Colonic mucosa (tissue), 4 donors: Measurements from ENCODE around the gene MTFMT. TPM values are rescaled to one million over a fixed set of nuclear protein-coding genes. Genes with fewer than 3 reads are reported as not detected.
"Not testable (repeated sequence)": the region's sequence is repeated elsewhere in the genome, so short reads cannot be mapped to it uniquely, and the experiment has no call there.

Source experiments
- DNase-seq: peaks from one replicate; pipeline ENCODE4 v3.0.0-alpha.2; 2020
- H3K27ac ChIP-seq: fragments of 200-600 bp; one replicate; pipeline ENCODE4 v1.8.0; 2021
- H3K27me3 ChIP-seq: fragments of 200-600 bp; one replicate; pipeline ENCODE4 v1.8.0; 2021
- H3K36me3 ChIP-seq: fragments of 200-600 bp; one replicate; pipeline ENCODE4 v1.8.0; 2021
- H3K4me1 ChIP-seq: fragments of 200-600 bp; one replicate; pipeline ENCODE4 v1.8.0; 2021; ENCODE audit warnings: mild to moderate bottlenecking
- H3K4me3 ChIP-seq: fragments of 200-600 bp; one replicate; pipeline ENCODE4 v1.8.0; 2021
- H3K9ac ChIP-seq, 2 donors: one replicate each; pipeline ENCODE4 v1.7.0; 2013; ENCODE audit warnings: control low read depth in 2 of 2, low read depth in 2 of 2, low read length in 2 of 2
- H3K9me3 ChIP-seq: fragments of 200-600 bp; one replicate; pipeline ENCODE4 v1.8.0; 2021
- CTCF ChIP-seq: fragments of 200-600 bp; IDR thresholded peaks from one replicate; pipeline ENCODE4 v1.8.0; 2022; ENCODE audit warnings: antibody characterized with exemption, mild to moderate bottlenecking
- intact Hi-C: fragments of 100-400 bp; cut with DNase I; formaldehyde crosslinking; loops from one replicate; pipeline ENCODE4 v1.14.1; 2022
- total RNA-seq, 2 donors: library from RNA; stranded (reverse); fragmentation: NEBNext Ultra II Directional in 1 of 2; extraction: Animal tissue kit (Norgen Biotek cat#: 25700) in 1 of 2; gene quantifications; one replicate each; pipeline ENCODE4 v1.2.1, GENCODE V29; 2021
- donor health status: healthy.
- donor health status: DM: no; HTN: no; CAD: no.
- donor health status: DM: no; HTN: no; CAD: no.

Gene MTFMT
- total RNA-seq, 2 donors from 2014 or later = 22.1 to 25.9 TPM

GRCh38 chr15:65048241-65048640, 18.8 kb upstream of the MTFMT start:
- TF ChIP-seq CTCF = no peak
- no peak overlapping the region for H3K9ac ChIP-seq
- H3K36me3 ChIP-seq = no peaks in the 10 kb centered on the region
- no peak overlapping the region for H3K4me3 ChIP-seq
- no peaks in the 10 kb centered on the region for H3K9me3 ChIP-seq
- DNase-seq = no peak
- peaks cover 14% of the 10 kb centered on the region for H3K4me1 ChIP-seq
- H3K27ac ChIP-seq = no peak overlapping the region
- no peaks in the 10 kb centered on the region for H3K27me3 ChIP-seq
- intact Hi-C loops = no loop called here

DNA sequence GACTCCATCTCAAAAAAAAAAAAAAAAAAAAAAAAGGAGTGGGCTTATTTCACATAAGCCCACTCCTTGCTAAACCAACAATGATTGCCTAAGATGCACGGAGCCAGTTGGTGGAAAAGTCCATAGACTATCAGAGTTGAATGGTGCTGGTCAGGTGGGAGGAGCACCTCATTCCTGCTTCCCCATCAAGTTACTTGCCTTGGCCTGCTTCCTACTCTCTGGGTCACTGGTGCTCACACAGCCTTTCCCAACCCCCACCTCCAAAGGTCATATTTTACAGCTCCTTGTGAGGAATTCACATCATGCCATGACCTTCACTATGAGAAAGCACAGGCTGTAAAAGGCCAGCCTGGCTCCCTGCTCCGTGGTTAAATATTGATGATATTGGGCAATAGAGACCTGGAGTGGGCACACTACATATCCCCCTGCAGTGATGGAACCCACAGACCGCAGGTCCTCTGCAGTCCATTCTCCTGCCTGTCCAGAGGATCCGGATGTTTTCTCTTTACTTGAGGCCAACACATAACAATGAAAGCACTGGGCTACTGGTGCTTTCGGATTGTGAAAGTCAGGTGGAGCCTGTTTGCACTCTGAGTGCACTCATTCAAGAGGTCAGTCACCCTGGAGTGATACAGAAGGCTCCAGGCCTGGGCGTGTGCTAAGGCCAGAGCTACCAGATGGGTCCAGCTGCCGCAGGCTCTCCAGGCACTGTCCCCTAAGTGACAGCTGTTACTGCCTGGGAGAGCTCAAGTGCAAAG, 15.5 kb upstream of the MTFMT start, which contains the start of gene SLC51B:
SLC51B (plus strand) TSS at position 664 of the 758 bp plus-strand sequence. CDS start 4,618 bp downstream, outside the sequence.
- DNase-seq = peak; percentile 91
- peak within 1 kb of the TSS; percentile 8 for H3K4me3 ChIP-seq
- peak within 1 kb of the TSS; percentile 19 to 60 for H3K9ac ChIP-seq
- no peaks in the 10 kb centered on the region for H3K27me3 ChIP-seq
- intact Hi-C loops = no loop called here
- no peaks in the 10 kb centered on the region for H3K36me3 ChIP-seq
- no peaks in the 10 kb centered on the region for H3K9me3 ChIP-seq
- peaks cover 14% of the 10 kb centered on the region for H3K4me1 ChIP-seq
- no peak for TF ChIP-seq CTCF
- peak within 1 kb of the TSS; percentile 89 for H3K27ac ChIP-seq

DNA sequence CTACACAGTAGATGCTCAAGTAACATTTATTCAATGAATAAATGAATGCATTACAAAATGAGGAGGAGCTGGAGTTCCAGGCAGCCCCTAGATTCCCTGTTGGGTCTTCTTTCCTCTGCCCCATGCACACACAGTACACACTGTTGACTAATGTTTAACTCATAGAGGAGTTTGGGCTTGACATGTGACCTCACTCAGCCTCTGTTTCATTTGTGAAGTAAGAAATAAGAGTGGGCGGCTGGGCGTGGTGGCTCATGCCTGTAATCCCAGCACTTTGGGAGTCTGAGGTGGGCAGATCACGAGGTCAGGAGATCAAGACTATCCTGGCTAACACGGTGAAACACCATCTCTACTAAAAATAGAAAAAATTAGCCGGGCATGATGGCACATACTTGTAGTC, 14.8 kb upstream of the MTFMT start:
- intact Hi-C loops, H3K36me3 ChIP-seq, H3K4me1 ChIP-seq, H3K9me3 ChIP-seq, H3K27me3 ChIP-seq, H3K4me3 ChIP-seq: not testable (repeated sequence)
- Histone ChIP-seq H3K27ac (peak overlapping the region; percentile 89), H3K9ac (peak overlapping the region in 1 of 2 donors; percentile 43)
- DNase-seq = peak; percentile 82

DNA sequence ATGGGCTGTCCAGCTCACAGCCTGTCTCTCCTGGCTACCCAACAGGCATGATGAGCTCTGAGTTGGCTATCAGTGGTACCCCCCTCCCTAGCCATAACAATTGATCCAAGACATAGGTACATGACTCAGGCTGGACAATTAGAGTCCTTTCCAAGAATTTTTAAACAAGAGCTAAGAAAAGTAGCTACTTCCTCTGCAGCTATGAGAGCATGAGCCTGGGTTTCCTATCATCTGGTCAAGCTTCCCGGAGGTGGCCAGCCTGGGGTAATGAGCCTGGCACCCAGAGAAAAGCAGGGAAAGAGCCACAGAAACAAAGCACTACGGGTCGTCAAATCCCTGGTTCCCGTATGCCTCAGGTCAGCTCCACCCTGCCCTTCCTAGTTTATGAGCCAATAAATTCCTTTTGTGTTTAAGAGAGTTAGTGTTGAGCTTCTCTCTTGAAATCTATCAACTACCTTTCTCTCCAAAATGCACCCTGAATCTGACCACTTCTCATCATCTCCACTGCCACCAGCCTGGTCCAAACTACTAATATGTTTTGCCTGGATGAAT, 13.4 kb upstream of the MTFMT start:
- peak; percentile 70 for DNase-seq
- H3K27me3 ChIP-seq = no peaks in the 10 kb centered on the region
- H3K4me1 ChIP-seq = peaks cover 6% of the 10 kb centered on the region
- no peaks in the 10 kb centered on the region for H3K9me3 ChIP-seq
- no peaks in the 10 kb centered on the region for H3K36me3 ChIP-seq
- H3K4me3 ChIP-seq = no peak overlapping the region
- peak overlapping the region in 1 of 2 donors; percentile 70 for H3K9ac ChIP-seq
- no peak for TF ChIP-seq CTCF
- intact Hi-C loops = no loop called here
- peak overlapping the region; percentile 89 for H3K27ac ChIP-seq

DNA sequence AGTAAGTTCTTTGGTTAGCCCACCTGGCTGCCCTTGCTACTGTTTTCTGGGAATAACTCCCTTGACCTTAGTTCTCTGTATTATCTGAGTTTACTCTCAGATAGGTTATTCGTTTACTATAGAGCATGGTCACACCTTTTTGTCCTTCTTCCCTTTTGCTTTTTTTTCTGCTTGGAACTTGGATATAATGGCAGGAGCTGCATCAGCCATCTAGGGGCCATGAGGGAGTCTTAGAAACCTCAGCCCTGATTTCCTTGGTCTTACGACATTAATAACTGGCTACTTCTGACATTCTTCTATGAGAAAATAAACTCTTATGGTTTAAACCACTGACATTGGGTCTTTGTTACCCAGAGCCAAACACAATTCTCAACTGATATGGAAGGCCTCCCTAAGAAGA, 12.3 kb upstream of the MTFMT start:
- Histone ChIP-seq H3K27me3 (no peaks in the 10 kb centered on the region), H3K4me3 (no peak overlapping the region), H3K27ac (peak overlapping the region; percentile 89), H3K9ac (no peak overlapping the region), H3K4me1 (peaks cover 6% of the 10 kb centered on the region), H3K9me3 (no peaks in the 10 kb centered on the region), H3K36me3 (no peaks in the 10 kb centered on the region)
- no peak for TF ChIP-seq CTCF
- peak; percentile 19 for DNase-seq
- intact Hi-C loops = no loop called here

GRCh38 chr15:65040461-65040860, 11.0 kb upstream of the MTFMT start:
- Histone ChIP-seq H3K27me3 (no peaks in the 10 kb centered on the region), H3K4me3 (no peak overlapping the region), H3K9ac (no peak overlapping the region), H3K27ac (no peak overlapping the region), H3K9me3 (no peaks in the 10 kb centered on the region), H3K36me3 (no peaks in the 10 kb centered on the region), H3K4me1 (peaks cover 6% of the 10 kb centered on the region)
- no peak for TF ChIP-seq CTCF
- intact Hi-C loops = no loop called here
- peak; percentile 11 for DNase-seq
